NCI-H2196 (cell line): ENCODE data around the gene ST8SIA4.
"Not testable (repeated sequence)": the region's sequence is repeated elsewhere in the genome, so short reads cannot be mapped to it uniquely, and the experiment has no call there.

Experiments used
- DNase-seq: peaks from one replicate; lab custom pipeline; 2025; ENCODE audit not compliant: unreplicated experiment; lab: John Stamatoyannopoulos, UW

Gene ST8SIA4

GRCh38 chr5:100788417-100788816, 114.7 kb downstream of the ST8SIA4 start:
- DNase-seq, result no peak

GRCh38 chr5:100787648-100788047, 115.4 kb downstream of the ST8SIA4 start:
- DNase-seq, result no peak

DNA sequence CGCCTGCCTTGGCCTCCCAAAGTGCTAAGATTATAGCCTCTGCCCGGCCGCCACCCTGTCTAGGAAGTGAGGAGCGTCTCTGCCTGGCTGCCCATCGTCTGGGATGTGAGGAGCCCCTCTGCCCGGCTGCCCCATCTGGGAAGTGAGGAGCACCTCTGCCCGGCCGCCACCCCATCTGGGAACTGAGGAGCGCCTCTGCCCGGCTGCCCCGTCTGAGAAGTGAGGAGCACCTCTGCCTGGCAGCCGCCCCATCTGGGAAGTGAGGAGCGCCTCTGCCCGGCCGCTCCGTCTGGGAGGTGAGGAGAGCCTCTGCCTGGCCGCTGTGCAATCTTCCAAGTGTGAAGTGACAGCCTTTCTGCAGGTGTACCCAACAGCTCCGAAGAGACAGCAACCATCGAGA, 117.5 kb downstream of the ST8SIA4 start:
- not testable (repeated sequence) for DNase-seq

DNA sequence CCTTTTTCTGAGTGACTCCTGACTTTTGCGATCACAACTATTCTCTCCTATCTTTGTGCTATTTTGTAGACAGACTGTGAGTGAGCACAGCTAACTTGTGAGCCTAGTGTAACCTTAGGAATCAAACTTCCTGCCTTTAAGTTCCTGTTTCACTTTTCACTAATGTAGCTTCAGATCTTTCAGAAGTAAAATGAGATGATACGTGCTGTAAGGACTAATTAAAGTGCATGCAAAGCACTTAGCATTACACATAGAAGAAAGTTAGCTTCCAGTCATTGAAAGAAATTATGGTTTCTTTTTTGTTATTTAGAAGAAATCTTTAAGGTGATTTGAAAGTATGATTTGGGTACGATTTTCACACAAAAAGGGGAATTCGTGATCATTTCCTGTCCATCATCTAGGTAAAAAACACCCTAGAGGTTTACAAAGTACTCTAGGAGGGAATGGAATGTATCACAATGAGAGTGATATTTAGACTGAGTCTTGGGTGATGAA, 122.7 kb downstream of the ST8SIA4 start:
- DNase-seq, result no peak

- no peak for DNase-seq
Measured at GRCh38 chr5:100779669-100780375, 123.3 kb downstream of the ST8SIA4 start.

DNA sequence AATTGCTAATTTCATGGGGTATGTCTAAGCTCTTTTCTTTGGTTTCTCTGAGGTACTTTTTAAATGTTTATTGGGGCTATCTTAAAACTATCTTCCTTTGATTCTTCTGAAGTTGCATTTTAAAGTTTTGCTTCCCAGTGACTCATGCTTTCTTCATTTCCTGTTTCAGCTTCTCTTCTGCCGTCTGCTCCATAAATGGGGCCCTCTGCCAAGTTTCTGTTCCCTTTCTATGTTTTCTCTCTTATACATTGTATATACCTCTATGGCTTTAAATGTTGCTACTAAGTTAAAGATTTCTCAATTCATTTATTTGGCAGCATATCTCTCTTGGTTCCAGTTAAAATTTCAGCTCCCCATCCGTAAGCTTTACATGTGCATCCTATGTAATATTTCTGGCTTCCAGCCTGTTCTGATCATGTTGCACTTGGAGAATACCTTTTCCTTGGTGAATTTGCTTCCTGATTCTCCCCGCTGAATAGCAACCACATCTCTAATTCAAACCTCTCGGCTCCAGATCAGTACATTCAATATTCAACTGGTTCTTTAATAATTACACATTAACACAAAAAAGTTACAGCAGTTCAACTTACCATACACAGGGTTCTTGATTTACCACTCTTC, 125.3 kb downstream of the ST8SIA4 start:
- DNase-seq, result no peak

- DNase-seq, result no peak
Measured at GRCh38 chr5:100775533-100775855, 127.6 kb downstream of the ST8SIA4 start.

- no peak for DNase-seq
Measured at GRCh38 chr5:100772548-100772947, 130.5 kb downstream of the ST8SIA4 start.

- DNase-seq, result no peak
Measured at GRCh38 chr5:100772006-100772405, 131.1 kb downstream of the ST8SIA4 start.

DNA sequence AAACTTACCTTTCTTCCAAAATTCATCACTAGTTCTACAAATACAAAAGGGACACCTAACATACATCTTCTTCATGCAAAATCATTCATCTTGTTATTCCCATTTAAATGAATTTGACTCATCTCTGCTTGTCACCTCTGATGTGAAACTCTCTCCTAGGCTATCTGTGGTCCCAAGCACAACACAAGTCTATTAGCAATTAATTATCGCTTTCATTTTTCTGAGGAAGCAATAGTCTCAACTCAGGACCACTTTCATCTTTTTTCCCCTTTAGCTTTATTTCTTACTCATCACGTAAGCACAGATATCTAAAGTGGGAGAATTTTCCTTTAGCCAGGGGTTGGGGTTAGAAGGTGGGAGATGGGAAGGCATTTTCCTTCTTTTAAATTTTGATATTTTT, 131.9 kb downstream of the ST8SIA4 start:
- DNase-seq, result no peak

- DNase-seq, result no peak
Measured at GRCh38 chr5:100768221-100768620, 134.9 kb downstream of the ST8SIA4 start.

DNA sequence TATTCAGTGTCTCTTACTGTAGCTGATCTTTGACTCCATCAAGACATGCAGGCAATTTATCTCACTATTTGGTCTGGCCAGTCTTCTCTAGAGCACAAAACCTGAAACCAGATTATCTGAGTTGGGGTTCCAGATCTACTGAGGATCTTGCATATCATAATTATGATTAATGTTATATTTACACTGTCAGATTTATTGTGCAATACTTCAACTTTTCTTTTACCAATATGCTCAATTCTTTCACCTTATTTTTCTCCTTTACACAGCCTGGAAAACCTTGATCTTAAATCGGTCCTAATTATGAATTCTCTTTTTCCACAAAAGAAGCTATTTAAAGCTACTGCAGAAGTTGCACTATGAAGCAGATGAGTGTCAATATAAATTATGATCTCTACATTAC, 140.1 kb downstream of the ST8SIA4 start:
- no peak for DNase-seq

DNA sequence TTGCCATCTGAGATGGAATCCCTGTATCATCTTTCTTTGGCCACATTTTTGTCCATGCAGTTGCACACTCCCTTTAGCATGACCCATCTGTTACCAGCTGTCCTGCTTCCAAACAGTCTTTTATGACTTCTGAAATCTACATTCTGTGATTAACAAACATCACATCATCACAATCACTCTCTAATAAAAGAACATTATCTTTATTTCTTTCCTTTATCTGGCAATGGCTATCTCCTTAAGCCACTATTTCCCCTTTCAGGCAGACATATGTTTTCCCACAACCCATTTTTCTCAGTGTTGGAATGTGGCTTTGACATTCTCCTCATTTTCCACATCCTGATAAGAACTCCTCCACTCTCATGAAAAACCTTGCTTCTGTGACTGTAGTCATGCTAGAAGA, 141.0 kb downstream of the ST8SIA4 start:
- no peak for DNase-seq

DNA sequence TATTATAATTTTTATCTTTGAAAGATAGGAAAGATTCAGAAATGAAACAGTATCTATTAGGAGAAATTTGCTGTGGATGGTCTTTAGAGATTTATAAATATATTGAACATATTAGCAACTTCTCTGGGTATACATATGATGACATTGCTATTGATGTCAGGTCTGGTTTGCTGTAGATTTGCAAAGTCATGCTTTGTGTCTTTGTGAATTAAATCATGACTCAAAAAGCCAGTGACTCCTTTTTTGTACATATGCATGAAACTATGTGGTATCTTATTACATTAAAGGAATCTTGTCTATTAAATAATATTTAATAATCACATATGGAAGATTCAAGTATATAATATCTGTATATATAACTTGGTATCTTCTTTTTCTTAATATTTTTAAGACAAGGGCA, 141.9 kb downstream of the ST8SIA4 start:
- DNase-seq, result no peak

- DNase-seq, result no peak
Measured at GRCh38 chr5:100760688-100761087, 142.4 kb downstream of the ST8SIA4 start.

GRCh38 chr5:100758780-100759179, 144.3 kb downstream of the ST8SIA4 start:
- no peak for DNase-seq

DNA sequence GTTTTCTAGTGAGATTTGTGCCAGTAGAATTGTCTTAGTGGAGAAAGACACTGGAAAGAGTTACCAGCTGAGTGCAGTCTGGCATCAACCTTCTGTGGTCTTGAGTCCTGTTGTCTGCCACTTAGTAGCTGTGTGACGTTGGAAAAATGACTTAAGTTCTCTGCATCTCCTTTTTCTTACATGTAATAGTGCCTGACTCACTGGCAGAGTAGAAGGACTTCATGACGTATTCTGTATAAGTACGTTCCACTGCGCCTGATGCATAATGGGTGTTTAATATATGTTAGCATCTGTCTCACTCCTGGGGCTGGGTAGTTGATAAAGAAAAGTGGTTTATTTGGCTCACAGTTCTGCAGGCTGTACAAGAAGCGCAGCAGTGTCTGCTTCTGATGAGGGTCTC, 144.8 kb downstream of the ST8SIA4 start:
- DNase-seq, result no peak

GRCh38 chr5:100757618-100758017, 145.5 kb downstream of the ST8SIA4 start:
- no peak for DNase-seq
